GM19372 (cell line): Measurements from ENCODE around the gene PRIMA1.

Source experiments
- ATAC-seq: cut with Tn5 transposase; IDR thresholded peaks from one replicate; pipeline ENCODE4 v1.9.1; 2021; ENCODE audit warnings: mild to moderate bottlenecking, low read depth, moderate library complexity; ENCODE audit not compliant: unreplicated experiment

The PRIMA1 gene

GRCh38 chr14:93715279-93715927 lies 72.9 kb downstream of the PRIMA1 start:
- ATAC-seq: no peak

- no peak for ATAC-seq
Measured at GRCh38 chr14:93714605-93715004, 73.7 kb downstream of the PRIMA1 start.

- ATAC-seq: no peak
Measured at GRCh38 chr14:93713726-93714405, 74.4 kb downstream of the PRIMA1 start.

- ATAC-seq: no peak
Measured at GRCh38 chr14:93712838-93713724, 75.2 kb downstream of the PRIMA1 start.

GRCh38 chr14:93712079-93712837 lies 76.0 kb downstream of the PRIMA1 start:
- ATAC-seq: no peak

- no peak for ATAC-seq
Measured at GRCh38 chr14:93709249-93709648, 79.0 kb downstream of the PRIMA1 start.

- ATAC-seq: no peak
Measured at GRCh38 chr14:93708800-93709199, 79.5 kb downstream of the PRIMA1 start.

- ATAC-seq: no peak
Measured at GRCh38 chr14:93708311-93708734, 80.0 kb downstream of the PRIMA1 start.

- ATAC-seq: no peak
Measured at GRCh38 chr14:93707475-93707874, 80.8 kb downstream of the PRIMA1 start.

- no peak for ATAC-seq
Measured at GRCh38 chr14:93706360-93706955, 81.8 kb downstream of the PRIMA1 start.

- ATAC-seq: no peak
Measured at GRCh38 chr14:93705513-93706156, 82.7 kb downstream of the PRIMA1 start.

GRCh38 chr14:93703941-93704340 lies 84.3 kb downstream of the PRIMA1 start:
- no peak for ATAC-seq

GRCh38 chr14:93702946-93703345 lies 85.3 kb downstream of the PRIMA1 start:
- no peak for ATAC-seq

- ATAC-seq: no peak
Measured at GRCh38 chr14:93701562-93701961, 86.7 kb downstream of the PRIMA1 start.

- no peak for ATAC-seq
Measured at GRCh38 chr14:93700928-93701327, 87.4 kb downstream of the PRIMA1 start.

- no peak for ATAC-seq
Measured at GRCh38 chr14:93693914-93694313, 94.4 kb downstream of the PRIMA1 start.

- ATAC-seq: no peak
Measured at GRCh38 chr14:93691042-93691780, 97.1 kb downstream of the PRIMA1 start.

- ATAC-seq: no peak
Measured at GRCh38 chr14:93690146-93690545, 98.1 kb downstream of the PRIMA1 start.

GRCh38 chr14:93688820-93689219 lies 99.5 kb downstream of the PRIMA1 start:
- no peak for ATAC-seq
